Measurements from ENCODE around the gene ACTMAP.
"Not testable (repeated sequence)": the region's sequence is repeated elsewhere in the genome, so short reads cannot be mapped to it uniquely, and the experiment has no call there.

The ACTMAP gene

DNA sequence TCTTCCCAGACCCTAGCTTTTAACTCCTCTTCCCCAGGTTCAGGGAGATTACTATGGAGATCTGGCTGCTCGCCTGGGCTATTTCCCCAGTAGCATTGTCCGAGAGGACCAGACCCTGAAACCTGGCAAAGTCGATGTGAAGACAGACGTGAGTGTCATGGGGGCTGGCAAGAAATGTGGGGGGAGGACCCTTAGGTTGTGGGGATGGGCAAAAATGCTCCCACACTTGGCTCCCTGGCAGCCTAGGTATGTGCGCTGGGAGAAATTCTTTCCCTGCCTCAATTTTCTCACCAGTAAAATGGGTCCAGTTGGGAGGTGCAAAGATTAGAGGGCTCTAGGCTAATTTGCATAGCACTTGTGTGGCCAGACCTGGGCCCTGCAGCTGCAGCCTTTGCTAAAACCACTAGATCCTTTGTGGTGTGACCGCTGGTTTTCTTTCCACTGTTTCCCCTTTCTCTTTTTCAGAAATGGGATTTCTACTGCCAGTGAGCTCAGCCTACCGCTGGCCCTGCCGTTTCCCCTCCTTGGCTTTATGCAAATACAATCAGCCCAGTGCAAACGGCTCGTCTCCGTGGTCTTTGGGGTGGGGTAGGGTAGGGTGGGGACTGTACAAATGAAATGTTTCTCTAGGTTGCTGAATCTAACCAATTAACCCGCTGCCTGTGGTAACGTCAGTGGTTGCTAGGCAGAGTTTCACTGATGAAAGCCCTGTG is 26.8 kb upstream of the ACTMAP start:
- in situ Hi-C loops (cut with HindIII; ENCODE audit: low sequenced_read_pairs): loop anchor here (5.0 kb wide), 1 partner anchor 45 kb away; no protein-coding TSS in a partner anchor

DNA sequence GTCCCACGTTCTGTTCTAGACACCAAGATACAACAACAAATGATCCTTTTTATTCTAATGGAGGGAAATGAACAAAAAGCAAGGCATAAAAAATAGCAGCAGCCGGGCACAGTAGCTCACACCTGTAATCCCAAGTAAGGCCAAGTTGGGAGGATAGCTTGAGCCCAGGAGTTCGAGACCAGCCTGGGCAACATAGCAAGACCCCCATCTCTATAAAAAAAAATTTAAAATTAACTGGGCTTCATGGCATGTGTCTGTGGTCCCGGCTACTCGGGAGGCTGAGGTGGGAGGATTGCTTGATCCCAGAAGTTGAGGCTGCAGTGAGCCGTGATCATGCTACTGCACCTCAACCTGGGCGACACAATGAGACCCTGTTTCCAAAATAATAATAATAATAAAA is 26.1 kb upstream of the ACTMAP start:
- in situ Hi-C loops (cut with HindIII; ENCODE audit: low sequenced_read_pairs): loop anchor here (5.0 kb wide), 1 partner anchor 44 kb away; no protein-coding TSS in a partner anchor

DNA sequence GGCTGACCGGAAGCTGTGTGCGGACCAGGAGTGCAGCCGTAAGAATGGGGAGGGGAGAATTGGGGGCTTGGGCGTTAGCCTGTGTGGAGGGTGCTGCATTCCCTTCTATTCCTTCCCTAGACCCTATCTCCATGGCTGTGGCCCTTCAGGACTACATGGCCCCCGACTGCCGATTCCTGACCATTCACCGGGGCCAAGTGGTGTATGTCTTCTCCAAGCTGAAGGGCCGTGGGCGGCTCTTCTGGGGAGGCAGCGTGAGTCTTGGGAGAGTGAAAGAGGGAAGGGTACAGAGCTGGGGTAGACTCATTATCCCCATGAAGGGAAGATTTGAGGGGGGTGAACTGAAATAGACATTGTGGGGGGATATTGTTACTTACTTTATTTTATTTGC is 25.4 kb upstream of the ACTMAP start:
- in situ Hi-C loops (cut with HindIII; ENCODE audit: low sequenced_read_pairs): loop anchor here (5.0 kb wide), 1 partner anchor 43 kb away; no protein-coding TSS in a partner anchor

DNA sequence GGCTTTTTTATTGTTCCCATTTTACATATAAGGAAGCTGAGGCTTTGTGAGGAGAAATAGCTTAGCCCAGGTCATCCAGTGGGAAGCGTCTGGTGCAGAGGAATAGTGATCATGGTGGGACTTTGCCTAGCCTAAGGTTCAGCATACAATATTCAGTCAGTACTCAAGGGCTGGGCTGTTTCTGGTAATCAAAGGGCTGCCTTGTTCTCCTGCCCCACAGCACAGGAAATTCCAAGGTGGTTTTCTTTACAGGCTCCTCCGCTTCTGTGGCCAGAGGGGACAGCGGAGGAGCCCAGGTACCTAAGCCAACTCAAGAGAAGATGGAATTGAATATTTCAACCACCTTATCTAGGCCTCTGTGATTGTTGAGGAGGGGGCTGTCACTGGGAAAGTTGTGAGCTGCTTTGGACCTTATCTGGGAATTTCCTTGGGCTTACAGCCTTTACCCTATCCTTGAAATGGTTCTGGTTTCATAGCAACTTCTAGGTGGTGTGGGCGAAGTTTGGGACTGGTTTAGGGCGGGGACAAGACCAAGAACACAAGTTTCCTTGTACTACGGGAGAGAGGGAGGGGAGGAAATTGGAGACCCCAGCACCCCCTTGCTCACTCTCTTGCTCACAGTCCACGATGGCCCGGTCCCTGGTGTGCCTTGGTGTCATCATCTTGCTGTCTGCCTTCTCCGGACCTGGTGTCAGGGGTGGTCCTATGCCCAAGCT is 24.8 kb upstream of the ACTMAP start, which contains the start of gene MIA:
MIA (plus strand) TSS at position 606 of the 716 bp plus-strand sequence; CDS start at position 628, 22 bp downstream.
- in situ Hi-C loops (cut with HindIII; ENCODE audit: low sequenced_read_pairs): loop anchor here (5.0 kb wide), 1 partner anchor 43 kb away; no protein-coding TSS in a partner anchor

DNA sequence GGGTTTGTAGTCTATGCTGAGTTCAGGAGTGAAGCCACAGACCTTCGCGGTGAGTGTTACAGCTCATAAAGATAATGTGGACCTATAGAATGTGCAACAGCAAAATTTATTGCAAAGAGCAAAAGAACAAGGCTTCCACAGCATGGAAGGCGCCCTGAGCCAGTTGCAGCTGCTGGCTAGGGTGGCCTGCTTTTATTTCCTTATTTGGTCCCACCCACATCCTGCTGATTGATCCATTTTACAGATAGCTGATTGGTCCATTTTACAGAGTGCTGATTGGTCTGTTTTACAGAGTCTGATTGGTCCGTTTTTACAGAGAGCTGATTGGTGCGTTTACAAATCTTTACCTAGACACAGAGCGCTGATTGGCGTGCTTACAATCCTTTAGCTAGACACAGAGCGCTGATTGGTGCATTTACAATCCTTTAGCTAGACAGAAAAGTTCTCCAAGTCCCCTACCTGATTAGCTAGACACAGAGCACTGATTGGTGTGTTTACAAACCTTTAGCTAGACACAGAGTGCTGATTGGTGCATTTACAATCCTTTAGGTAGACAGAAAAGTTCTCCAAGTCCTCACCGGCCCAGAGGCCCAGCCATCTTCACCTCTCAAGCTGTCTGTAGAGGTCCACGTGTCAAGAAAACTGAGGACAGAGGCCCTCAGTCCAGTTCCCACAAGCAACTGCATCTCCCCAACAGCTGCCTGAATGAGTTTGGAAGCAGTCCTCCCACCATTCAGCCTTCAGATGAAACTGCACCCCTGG is 21.0 kb upstream of the ACTMAP start:
- in situ Hi-C loops (cut with HindIII; ENCODE audit: low sequenced_read_pairs): not testable (repeated sequence)

DNA sequence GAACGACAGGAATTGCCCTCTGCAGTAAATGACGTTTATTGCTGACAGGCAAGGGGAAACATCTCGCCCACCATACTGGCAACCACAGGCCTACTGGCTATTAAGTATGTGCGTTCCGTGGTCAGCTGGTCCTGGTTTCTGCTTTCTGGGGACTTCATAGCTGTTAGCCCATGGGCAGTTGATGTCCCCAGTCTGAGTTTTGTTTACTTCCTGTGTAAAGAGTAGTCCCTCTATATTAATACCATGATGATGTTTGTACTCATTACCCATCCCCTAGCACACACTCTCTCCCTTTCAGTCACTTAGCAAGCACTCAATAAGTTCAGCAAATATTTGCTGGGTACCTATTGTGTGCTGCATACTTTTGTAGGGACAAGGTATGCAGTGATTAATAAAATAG is 18.6 kb upstream of the ACTMAP start:
- in situ Hi-C loops (cut with HindIII; ENCODE audit: low sequenced_read_pairs): no loop called here

DNA sequence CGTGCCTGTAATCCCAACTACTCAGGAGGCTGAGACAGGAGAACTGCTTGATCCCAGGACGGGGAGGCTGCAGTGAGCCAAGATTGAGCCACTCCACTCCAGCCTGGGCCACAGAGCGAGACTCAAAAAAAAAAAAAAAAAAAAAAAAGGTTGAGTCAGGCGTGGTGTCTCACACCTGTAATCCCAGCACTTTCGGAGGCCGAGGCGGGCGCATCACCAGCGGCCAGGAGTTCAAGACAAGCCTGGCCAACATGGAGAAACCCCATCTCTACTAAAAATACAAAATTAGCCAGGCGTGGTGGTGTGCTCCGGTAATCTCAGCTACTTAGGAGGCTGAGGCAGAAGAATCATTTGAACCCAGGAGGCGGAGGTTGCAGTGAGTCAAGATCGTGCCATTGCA is 16.1 kb upstream of the ACTMAP start:
- in situ Hi-C loops (cut with HindIII; ENCODE audit: low sequenced_read_pairs): not testable (repeated sequence)

DNA sequence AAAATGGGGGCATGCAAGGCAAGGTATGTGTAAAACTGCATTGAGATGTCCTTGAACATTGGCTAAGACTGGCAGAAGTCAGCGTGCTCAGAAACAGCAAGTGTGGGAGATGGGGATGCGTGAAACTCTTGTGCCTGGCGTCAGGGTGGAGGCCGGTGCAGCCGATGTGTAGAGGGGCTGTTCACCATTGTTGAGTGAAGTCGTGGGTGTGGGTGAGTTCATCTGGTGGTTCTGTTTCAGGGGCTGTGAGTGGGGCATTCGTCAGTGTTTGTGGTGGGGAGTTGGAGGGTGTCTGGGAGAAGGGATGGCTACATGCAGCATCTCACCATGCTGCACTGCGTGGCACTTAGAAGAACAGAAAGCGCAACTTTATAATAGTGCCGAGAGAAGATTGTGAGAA is 13.7 kb upstream of the ACTMAP start:
- in situ Hi-C loops (cut with HindIII; ENCODE audit: low sequenced_read_pairs): no loop called here

DNA sequence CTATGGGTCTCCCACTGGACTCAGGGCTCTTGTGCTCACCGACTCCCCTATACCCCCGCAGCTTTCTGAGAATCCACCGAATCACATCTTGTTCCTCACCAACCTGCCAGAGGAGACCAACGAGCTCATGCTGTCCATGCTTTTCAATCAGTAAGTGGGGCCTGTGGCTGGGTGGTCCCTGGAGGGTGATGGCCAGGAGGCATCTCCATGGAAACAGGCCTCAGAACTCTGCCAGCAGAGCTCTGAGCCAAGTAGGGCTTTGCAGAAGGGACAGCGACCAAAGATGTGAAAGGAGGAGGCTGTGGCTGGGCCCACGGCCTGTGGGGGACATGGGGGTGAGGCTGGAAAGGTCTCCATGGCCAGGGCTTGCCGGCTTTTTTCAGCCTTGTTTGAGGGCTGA is 13.2 kb upstream of the ACTMAP start:
- in situ Hi-C loops (cut with HindIII; ENCODE audit: low sequenced_read_pairs): no loop called here

DNA sequence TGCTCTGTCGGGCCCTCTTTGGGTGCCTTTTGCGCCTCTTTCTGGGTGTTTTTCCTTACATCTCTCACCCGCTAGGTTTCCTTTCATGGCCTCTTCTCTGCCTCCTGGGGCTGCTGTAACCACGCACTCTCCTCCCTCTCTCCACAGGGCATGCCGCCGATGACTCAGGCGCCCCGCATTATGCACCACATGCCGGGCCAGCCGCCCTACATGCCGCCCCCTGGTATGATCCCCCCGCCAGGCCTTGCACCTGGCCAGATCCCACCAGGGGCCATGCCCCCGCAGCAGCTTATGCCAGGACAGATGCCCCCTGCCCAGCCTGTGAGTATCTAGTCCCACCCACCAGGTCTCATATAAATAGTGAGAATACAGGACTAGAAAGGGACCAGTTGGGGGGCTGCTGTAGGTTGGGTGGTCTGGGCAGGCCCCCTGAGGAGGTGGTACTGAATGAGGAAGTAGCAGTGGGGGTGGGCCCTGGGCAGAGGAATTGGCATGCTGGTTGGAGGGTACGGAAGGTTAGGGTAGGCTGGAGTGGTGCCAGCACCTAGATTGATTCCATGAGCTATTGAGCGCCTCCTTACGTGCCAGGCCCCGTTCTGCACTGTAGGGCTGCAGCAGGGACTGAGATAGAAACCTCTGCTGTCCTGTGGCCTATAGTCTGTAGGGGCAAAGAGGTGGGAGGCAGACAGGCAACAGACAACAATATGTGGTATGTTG is 12.6 kb upstream of the ACTMAP start:
- in situ Hi-C loops (cut with HindIII; ENCODE audit: low sequenced_read_pairs): no loop called here

DNA sequence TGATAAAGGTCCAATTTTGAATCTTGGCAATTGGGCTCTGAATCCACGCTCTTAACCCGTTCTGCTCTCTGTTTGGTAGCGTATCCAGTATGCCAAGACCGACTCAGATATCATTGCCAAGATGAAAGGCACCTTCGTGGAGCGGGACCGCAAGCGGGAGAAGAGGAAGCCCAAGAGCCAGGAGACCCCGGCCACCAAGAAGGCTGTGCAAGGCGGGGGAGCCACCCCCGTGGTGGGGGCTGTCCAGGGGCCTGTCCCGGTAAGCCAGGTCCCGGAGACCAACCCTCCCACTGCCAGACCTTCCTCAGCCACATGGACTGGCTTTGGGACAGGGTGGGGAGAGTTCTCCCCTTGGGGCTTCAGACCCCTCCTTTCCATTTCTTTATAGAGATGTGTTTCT is 9.1 kb upstream of the ACTMAP start:
- in situ Hi-C loops (cut with HindIII; ENCODE audit: low sequenced_read_pairs): no loop called here

DNA sequence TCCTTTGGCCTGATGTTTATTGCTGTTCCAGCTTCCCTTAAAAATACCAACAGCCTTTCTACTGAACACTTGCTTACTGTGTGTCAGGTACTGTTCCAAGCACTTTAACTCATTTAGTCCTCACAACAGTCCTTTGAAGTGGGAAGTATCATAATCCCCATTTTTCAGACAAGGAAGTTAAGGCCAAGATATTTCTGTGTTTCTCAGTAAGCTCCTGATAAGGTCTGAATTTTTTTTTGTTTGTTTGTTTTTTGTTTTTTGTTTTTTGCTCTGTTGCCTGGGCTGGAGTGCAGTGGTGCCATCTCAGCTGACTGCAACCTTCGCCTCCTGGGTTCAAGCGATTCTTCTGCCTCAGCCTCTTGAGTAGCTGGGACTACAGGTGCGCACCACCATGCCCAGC is 8.2 kb upstream of the ACTMAP start:
- in situ Hi-C loops (cut with HindIII; ENCODE audit: low sequenced_read_pairs): no loop called here

DNA sequence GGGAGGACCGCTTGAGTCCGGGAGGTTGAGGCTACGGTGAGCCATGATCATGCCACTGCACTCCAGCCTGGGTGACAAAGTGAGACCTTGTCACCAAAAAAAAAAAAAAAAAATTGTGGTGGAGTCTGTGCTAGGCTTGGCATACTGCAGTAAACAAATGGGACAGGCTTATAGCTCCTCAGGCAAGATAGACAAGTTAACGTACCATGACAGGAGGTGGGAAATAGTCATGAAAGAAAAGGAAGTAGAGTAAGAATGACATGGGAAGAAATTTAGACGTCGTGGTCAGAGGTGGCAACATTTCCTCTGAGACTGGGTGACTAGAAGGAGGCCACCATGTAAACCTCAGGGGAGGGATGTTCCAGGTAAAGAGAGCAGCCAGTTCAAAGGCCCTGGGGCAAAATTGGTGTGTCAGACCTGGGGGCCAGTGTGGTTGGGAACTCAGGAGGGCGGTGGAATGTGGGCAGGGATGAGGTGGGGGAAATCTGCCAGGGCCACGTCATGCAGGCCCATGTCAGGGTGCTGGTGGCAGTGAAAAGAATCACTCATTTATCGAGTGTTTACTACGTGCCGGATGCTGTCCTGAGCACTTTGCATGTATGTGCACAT is 6.3 kb upstream of the ACTMAP start:
- in situ Hi-C loops (cut with HindIII; ENCODE audit: low sequenced_read_pairs): no loop called here

DNA sequence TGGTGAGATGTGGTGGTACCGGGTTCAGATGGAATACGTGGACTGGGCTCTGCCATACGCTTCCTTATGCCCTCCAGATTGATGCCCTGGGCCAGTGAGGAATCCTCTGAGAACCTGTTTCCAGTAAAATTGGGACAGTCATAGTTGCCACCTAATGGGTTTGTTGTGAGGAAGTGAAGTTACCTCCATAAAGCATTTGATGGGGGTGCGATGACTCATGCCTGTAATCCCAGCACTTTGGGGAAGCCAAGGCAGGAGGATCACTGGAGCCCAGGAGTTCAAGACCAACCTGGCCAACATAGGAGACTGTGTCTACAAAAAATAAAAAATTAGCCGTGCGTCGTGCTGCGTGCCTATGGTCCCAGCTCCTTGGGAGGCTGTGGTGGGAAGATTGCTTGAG is 5.5 kb upstream of the ACTMAP start:
- in situ Hi-C loops (cut with HindIII; ENCODE audit: low sequenced_read_pairs): no loop called here

DNA sequence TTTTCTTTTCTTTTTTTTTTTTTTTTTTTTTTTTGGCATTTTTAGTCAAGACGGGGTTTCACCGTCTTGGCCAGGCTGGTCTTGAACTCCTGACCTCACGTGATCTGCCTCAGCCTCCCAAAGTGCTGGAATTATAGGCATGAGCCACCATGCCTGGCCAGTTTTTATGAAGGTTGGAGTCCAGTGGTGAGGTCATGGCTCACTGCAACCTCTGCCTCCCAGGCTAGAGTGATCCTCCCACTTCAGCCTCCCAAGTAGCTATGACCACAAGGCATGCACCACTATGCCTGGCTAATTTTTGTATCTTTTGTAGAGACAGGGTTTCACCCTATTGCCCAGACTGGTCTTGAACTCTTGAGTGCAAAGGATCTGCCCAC is 5.0 kb upstream of the ACTMAP start:
- in situ Hi-C loops (cut with HindIII; ENCODE audit: low sequenced_read_pairs): no loop called here

DNA sequence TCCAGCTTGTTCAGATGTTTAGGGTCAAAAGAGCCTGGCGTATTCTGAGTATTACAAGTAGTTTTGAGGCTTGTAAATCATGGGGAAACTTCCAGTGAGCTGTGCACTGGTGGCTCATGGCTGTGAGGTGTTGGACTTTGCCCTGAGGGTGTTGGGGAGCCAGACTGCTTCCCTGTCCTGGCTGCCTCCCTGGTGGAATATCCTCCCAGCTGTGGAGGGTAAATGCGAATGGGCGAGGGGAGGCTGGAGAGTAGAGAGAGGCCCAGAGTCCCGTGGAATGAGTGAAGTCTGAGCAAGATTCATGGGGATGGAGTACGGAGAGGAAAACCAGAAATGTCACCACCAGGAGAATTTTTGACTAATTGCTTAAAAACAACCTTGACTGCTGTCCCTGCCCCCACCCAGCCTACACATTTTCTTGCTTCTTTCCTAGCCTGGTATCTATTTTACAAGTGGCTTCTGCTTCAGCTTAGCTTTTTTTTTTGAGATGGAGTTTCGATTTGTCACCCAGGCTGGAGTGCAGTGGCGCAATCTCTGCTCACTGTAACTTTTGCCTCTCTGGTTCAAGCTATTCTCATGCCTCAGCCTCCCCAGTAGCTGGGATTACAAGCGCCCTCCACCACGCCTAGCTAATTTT is 4.5 kb upstream of the ACTMAP start:
- in situ Hi-C loops (cut with HindIII; ENCODE audit: low sequenced_read_pairs): no loop called here

DNA sequence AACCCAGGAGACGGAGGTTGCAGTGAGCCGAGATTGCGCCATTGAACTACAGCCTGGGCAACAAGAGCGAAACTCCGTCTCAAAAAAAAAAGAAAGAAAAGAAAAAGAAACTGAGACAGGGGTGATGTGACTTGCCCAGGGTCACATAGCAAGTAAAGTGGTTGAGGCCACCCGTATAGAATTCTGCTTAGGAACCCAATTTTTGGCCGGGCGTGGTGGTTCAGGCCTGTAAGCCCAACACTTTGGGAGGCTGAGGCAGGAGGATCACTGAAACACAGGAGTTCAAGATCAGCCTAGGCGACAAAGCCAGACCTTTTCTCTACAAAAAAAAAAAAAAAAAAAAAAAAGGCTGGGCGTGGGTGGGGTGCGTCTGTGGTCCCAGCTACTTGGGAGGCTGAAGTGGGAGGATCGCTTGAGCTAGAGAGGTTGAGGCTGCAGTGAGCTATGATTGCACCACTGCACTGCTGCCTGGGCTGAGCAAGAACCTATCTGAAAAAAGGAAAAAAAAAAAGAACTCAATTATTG is 2.0 kb upstream of the ACTMAP start:
- in situ Hi-C loops (cut with HindIII; ENCODE audit: low sequenced_read_pairs): no loop called here

DNA sequence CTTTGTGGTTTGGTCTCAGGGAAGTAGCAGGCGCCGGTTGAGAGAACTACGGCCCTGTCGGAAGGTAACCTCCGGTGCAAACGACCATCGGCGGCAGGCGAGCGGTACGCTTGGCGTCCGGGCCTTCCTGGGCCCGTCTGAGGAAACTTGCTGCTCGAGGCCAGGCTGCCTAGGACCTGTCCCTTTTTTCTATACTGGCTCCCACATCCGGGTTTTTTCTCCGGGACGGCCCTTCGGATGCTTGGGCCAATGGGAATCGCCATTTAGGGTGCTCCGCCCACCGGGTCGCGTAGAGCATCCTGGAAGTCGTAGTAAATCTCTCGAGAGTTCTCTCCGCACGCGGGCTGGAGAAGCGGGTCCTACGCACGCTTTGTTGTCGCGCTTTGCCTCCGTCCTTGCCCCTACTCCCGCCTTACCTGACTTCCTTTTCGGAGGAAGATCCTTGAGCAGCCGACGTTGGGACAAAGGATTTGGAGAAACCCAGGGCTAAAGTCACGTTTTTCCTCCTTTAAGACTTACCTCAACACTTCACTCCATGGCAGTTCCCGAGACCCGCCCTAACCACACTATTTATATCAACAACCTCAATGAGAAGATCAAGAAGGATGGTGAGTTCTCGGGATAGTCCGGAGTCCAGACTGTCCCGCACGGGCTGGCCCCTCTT is 729 bp upstream of the ACTMAP start, which contains the start of gene SNRPA:
SNRPA (plus strand) TSS at position 330 of the 664 bp plus-strand sequence; CDS start at position 536, 206 bp downstream.
- in situ Hi-C loops (cut with HindIII; ENCODE audit: low sequenced_read_pairs): no loop called here

DNA sequence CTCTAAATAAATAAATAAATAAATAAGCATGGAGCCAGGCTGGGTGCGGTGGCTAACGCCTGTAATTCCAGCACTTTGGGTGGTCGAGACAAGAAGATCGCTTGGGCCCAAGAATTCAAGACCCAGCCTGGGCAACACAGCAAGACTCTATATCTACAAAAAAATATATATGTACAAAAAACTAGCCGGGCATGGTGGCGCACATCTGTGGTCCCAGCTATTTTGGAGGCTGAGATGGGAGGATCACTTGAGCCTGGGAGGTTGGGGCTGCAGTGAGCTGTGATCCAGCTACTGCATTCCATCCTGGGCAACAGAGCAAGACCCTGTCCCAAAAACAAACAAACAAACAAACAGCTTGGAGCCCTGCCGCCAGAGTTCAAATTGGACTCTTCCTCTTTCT is 2.7 kb downstream of the ACTMAP start:
- in situ Hi-C loops (cut with HindIII; ENCODE audit: low sequenced_read_pairs): loop anchor here (5.0 kb wide), 1 partner anchor 60 kb away; no protein-coding TSS in a partner anchor
